Activated CD4-positive, alpha-beta T cell treated with anti-CD3 and anti-CD28 coated beads, Interleukin-2, amount 50 U/mL, for 1 hour (primary cell): ENCODE measurements around the gene PPARGC1A.

Source experiments
- DNase-seq: peaks from one replicate; pipeline ENCODE4 v3.0.0-alpha.2; 2020

Gene PPARGC1A

GRCh38 chr4:23904639-23905071, 14.8 kb upstream of the PPARGC1A start:
- DNase-seq: no peak

- DNase-seq: no peak
Observed at GRCh38 chr4:23903859-23904438, 14.1 kb upstream of the PPARGC1A start.

- DNase-seq: no peak
Observed at GRCh38 chr4:23902222-23902804, 12.5 kb upstream of the PPARGC1A start.

DNA sequence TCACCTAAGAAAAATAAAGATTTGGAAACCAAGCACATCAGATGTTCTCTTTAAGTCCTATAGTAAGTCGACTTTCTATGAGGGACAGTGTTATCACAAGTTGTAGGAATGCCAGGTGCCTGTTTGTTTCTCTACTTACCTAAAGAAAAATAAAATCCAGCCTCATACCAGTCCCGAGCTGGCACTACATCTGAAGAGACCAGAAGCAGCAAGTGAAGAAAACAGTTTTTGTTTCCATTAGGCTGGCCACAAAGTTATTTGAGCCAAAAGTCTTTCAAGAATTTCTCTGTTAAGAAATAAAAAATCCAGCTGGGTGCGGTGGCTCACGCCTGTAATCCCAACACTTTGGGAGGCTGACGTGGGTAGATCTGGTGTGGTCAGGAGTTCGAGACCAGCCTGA, 10.8 kb upstream of the PPARGC1A start:
- DNase-seq: no peak

DNA sequence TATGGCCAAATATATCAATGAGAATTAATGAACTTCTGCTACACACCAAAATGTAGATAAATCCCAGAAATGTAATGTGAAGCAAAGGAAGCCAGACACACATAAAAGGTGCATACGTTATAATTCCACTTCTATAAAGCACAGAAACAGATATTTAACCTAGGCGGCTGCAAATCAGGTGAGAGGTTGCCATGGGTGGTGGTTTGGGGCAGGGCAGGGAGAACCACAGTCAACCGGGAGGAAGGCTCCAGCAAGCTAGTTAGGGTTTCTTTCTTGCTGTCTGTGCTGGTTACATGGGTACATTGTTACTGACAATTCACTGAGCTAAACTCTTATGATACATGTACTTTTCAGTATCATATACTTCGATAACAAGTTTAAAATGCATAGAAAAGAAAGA, 9.7 kb upstream of the PPARGC1A start:
- no peak for DNase-seq

GRCh38 chr4:23897564-23898109, 7.8 kb upstream of the PPARGC1A start:
- DNase-seq: no peak

DNA sequence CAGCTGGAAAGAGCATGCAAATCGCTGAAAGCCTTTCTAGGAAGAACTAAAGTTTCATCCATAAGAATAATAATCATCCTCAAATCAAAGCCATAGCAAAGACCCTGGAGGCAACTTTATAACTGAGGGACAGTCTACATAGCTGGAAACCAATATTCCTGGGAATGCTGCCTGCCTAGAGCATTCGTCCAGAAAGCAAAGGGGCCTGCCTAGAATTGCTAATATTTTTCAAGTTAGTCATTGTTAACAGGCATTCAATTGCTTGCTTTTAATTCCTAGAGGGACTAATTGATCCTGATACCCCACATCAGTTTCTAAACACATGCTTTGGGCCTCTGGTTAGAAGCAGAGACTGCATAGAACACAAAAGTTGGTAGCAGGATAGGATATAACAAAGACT, 4.2 kb upstream of the PPARGC1A start:
- no peak for DNase-seq

- no peak for DNase-seq
Observed at GRCh38 chr4:23891064-23891421, 1.2 kb upstream of the PPARGC1A start.

DNA sequence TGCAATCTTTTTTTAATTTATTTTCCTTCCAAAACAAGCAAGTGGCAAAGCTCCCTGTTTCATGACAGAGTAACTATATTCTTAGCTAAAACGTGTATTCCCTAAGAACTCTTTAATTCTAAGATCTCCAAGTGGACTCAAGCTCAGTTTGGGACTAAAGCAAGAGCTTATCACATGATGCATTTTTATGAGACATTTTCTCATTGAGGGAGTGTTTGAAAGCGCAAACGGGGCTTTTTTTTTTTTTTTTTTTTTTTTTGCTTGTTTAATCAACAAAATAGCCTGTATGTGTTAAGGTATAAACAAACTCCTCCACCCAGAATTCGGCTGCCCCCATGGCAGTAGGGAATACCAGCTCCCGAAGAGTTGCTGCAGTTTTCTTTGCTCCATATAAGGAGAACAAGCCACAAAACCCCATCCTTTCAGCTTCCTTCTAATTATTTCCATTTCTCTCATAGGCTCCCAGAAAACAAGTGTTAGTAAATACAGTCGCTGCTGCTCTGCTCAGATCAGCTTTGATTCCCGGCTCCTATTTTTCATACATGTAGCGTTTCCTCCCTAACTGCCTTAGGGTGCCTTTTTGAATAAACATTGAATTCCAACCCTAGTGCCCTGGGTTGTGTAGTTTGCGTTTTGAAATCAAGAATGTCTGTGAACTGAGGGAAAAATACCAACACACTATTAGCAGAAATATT, 669 bp upstream of the PPARGC1A start:
- no peak for DNase-seq

DNA sequence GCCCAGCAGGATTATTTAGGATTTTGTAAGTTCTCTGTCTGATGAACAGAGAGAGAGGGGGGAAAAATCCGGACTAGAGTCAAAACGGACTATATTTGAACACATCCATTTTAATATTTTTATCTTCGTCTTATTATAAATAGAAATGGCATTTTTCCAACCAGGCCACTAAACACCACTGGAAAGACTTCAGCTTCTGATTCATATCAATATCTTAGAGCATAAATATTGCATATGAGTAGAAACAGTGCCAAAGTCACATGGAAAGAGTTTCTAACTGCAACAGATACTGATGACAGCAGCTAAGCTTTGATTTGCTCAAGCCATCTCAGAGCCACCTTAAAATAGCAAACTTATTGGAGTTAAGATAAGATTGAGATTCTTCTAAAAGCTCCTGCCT, 456 bp downstream of the PPARGC1A start:
- no peak for DNase-seq

DNA sequence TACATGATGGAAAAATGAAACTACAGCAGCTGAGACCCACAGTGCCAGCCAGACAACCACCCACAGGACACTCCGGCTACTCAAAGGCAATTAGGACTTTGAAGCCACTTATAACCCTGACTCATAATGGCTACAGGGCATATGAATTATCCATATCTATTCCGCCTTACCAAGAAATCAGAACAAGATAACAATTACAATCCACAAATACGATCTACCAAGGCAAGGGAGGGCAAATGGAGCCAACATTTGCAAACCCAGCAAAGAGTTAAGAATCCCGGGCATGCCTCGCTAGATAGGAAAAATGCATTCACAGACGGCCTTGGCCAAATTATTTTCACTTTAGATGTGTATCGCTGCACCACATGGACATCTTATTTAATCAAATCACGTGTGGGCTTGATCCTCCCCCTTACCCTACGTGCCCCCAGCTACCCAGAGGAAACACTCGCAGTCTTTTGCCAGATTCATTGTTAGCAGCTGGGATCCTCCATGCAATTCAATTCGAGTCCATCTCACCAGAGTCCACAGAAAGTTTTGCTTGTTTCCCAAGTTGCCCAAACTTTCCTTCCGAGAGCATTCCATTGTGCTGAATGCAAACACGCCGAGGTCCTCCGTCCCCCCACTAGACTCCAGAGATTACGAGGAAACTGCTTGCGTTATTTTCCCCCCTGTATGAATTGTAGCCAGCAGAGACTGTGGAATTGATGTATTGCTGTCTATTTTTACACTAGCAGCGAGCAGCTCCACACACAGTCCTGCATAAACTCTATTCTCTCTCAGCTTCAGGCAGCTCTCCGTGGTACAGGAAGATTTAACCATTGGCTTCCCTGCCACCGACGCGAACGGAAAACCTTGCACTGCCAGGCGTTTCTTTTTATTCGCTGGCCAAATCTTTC, 1.2 kb downstream of the PPARGC1A start:
- DNase-seq: no peak

DNA sequence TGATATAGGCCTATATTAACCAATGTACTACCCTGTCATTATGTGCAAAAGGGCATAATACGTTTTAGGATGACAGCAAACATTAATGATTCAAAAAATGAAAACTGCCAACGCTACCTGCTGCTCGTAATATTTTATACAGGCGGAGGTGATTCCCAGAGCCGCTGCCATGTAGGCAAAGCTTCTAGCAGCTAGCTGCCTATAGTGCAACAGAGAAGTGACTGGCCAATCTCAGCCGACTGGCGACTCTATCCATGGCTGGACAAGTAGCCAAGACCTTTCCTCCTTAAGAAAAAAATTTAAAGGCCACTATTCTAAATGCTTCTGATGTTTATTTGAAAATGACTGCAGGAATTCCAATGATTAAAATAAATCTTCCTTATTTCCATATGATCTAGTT, 1.9 kb downstream of the PPARGC1A start:
- no peak for DNase-seq

- DNase-seq: no peak
Observed at GRCh38 chr4:23887173-23887572, 2.7 kb downstream of the PPARGC1A start.

DNA sequence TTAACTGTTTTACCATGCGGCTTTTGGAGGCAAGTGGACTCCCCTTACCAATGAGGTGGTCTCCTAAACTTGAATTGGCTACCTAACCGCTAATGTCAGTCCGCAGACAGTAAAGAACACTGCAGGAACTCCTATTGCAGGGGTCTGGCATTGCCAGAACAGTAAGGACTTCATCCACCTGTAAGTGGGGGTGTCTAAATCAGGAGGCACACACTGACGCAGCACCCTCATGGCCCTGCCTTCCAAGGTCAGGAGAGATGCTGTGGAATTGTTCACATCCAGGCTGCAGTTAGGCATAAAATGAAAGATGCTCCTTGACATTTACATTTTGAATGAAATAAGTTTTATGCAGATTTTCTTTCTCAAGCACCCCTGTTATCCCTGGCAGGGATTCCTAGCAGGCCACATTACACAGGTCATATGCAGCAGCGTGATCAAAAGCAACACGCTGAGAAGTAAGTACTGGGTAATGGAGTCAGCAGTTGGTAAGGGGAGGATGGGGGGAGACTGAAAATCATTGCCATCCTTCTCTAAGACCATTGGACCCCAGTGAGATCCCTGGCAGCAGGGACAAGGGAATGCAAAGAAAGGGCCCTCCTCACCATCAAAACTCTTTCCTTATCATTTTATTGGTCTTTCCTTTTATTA, 3.8 kb downstream of the PPARGC1A start:
- no peak for DNase-seq

DNA sequence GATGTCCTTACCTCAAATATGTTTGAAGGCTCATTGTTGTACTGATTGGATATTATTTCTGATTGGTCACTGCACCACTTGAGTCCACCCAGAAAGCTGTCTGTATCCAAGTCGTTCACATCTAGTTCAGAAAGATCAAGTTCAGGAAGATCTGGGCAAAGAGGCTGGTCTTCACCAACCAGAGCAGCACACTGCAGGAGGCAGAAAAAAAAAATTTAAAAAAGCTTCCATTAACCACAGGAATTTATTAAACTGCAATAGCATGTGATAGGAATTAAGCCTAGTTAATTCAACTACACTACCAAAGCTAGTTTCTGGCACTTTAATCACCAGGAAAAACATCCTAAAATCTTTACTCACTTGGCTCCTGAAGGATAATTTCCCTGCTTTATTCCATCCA, 5.1 kb downstream of the PPARGC1A start:
- DNase-seq: no peak

- no peak for DNase-seq
Observed at GRCh38 chr4:23884261-23884660, 5.6 kb downstream of the PPARGC1A start.

DNA sequence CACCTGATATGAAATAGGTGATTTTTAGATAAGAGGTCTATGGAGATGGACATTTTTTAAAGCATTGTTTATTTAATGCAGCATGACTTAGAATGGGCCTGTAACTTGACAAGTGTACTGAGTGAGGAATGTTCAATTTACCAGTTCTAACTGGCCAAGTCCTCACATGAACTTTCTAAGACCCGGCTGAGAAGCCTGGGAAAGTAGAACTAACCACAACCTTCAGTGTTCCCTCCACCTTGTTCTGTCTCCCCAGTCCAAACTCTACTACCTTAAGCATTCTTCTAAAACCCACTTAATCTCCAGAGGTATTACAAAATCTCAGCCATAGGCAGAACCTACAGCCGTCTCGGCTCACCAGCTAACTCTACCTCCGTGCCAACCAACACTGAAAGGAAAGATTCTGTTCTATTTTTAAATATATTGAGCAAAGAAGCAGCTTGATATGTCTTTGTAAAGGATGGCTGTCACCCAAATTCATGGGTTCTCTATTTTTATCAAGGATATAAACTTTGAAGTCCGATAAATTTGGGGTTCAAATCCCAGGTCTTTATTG, 6.8 kb downstream of the PPARGC1A start:
- DNase-seq: no peak

DNA sequence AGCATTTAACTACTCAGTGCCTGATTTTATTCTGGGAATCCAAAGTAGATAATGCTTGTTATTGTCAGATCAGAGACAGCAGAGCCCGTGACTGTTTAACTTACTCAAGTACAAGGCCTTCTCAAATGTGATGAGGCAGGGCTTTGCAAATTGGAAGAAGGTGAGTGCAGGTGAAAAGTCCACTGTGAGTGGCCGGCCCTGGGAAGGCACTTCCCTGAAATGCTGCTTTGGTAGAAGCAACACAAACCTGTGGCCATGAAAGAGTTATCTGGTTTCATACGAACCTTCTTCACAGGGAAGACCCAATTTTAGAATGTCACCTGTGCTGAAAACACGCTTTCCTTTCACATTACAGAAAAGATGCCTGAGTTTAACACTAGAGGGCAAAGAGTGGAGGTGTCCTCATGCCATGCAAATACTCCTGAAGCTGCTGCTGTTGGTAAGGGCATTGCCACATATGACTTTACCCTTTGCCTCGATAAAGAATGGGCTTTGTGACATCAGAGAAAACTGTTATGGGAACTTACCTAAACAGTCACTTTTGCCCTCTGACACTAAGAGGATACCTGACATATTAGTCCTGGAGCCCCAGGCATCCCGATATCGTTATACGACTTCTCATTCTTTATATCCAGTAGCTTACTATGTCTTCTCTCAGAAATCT, 8.0 kb downstream of the PPARGC1A start:
- DNase-seq: no peak

DNA sequence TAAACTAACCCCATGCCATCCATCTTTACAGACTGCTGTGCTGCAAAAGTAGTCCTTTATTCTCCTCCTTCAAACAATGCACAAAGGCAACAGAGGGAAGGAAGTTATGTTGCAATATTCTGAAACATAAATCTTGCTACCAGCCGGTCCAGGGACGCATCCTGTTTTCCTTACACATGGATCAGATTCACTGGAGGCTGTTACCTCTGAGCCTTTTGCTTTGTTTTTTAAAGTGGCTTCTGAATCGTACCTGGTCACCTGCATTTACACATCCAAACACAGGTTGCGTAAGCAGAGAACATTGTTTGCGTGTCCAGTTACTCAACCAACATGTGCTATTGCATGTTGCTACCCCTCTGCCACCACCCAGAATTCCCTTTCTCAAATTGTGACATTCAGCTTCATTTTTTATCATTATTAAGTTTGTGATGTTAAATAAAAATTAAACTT, 8.8 kb downstream of the PPARGC1A start:
- no peak for DNase-seq

- DNase-seq: no peak
Observed at GRCh38 chr4:23878912-23879732, 10.7 kb downstream of the PPARGC1A start.
